A549 (cell line): Measurements from ENCODE around the gene CEMP1. TPM values are rescaled to one million over a fixed set of nuclear protein-coding genes. Genes with fewer than 3 reads are reported as not detected.
A peak's percentile ranks its signal among the peaks of the same experiment; 100 is the strongest.

Experiments used
- ATAC-seq, 2 experiments: fragments of 200-7000 bp in 1 of 2; fragments of >200 bp in 1 of 2; cut with Nextera tagmentation in 1 of 2; cut with Tn5 transposase in 1 of 2; 3 replicates each; pipeline versions ENCODE4 v1.8.0 to v1.9.1; 2018 to 2020; ENCODE audit warnings: mild to moderate bottlenecking in 1 of 2, moderate library complexity in 1 of 2
- CTCF ChIA-PET: fragments of 300-600 bp; sonication (Branson Sonifier 250); formaldehyde crosslinking; extraction: SDS; loops from one replicate; lab custom pipeline; 2021; ENCODE audit warnings: antibody characterized with exemption, inconsistent platforms; lab: Yijun Ruan, JAX
- POLR2A ChIA-PET: fragments of 350-600 bp; formaldehyde crosslinking; extraction: SDS; loops from one replicate; lab custom pipeline; 2021; ENCODE audit warnings: antibody characterized with exemption, inconsistent platforms; lab: Yijun Ruan, JAX
- DNase-seq, 2 experiments: peaks; one replicate each; pipeline versions ENCODE4 v3.0.0 to v3.0.0-alpha.2; 2011 to 2016; ENCODE audit warnings: low read depth in 1 of 2, low spot score in 1 of 2
- FAIRE-seq: peaks from 2 replicates; lab custom pipeline; 2011; peaks lifted over from hg19 to GRCh38; lab: Jason Lieb, UNC
- H3K27ac ChIP-seq, 2 experiments: fragments of >200 bp; sonication (Bioruptor Twin); formaldehyde crosslinking; 3 replicates each; pipeline ENCODE4 v1.5.1; 2016 to 2017
- H3K4me1 ChIP-seq: fragments of >200 bp; sonication (Bioruptor Twin); formaldehyde crosslinking; 3 replicates; pipeline ENCODE4 v1.6.1; 2016
- H3K4me2 ChIP-seq: fragments of >200 bp; sonication (Bioruptor Twin); formaldehyde crosslinking; 3 replicates; pipeline ENCODE4 v1.6.1; 2016
- H3K4me3 ChIP-seq: fragments of >200 bp; sonication (Bioruptor Twin); formaldehyde crosslinking; 3 replicates; pipeline ENCODE4 v1.5.1; 2016
- H3K9me3 ChIP-seq: fragments of >200 bp; sonication (Bioruptor Twin); formaldehyde crosslinking; 3 replicates; pipeline ENCODE4 v1.6.1; 2016
- CBX2 ChIP-seq: fragments of 200-600 bp; sonication (generic); IDR thresholded peaks from 2 replicates; pipeline ENCODE4 v1.6.1; 2016; ENCODE audit warnings: low read depth, mild to moderate bottlenecking, borderline replicate concordance
- CEBPB ChIP-seq, 2 experiments: fragments of >200 bp in 1 of 2; sonication (Bioruptor Twin) in 1 of 2; formaldehyde crosslinking in 1 of 2; IDR thresholded peaks; 2 replicates each; pipeline ENCODE4 v1.6.1; 2012 to 2016
- CHD2 ChIP-seq: fragments of 150-350 bp; IDR thresholded peaks from 2 replicates; pipeline ENCODE4 v1.6.1; 2014; ENCODE audit warnings: low read length; ENCODE audit not compliant: partially characterized antibody
- EHMT2 ChIP-seq: fragments of 200-600 bp; sonication (generic); IDR thresholded peaks from 2 replicates; pipeline ENCODE4 v1.6.1; 2016; ENCODE audit warnings: antibody characterized with exemption, low read depth, mild to moderate bottlenecking, moderate library complexity
- EP300 ChIP-seq, 2 experiments: fragments of >200 bp; sonication (Bioruptor Twin); formaldehyde crosslinking; IDR thresholded peaks; 2 replicates in 1 of 2; 3 replicates in 1 of 2; pipeline ENCODE4 v1.6.1; 2016 to 2017
- GATA3 ChIP-seq: IDR thresholded peaks from 2 replicates; pipeline ENCODE4 v1.6.1; 2012; ENCODE audit warnings: borderline replicate concordance
- HDAC2 ChIP-seq: fragments of 200-600 bp; sonication (generic); IDR thresholded peaks from 2 replicates; pipeline ENCODE4 v1.6.1; 2016
- HOXA7 ChIP-seq: fragments of 250-450 bp; sonication (Bioruptor Pico); IDR thresholded peaks from 2 replicates; pipeline ENCODE4 v1.5.0; 2020; ENCODE audit warnings: mild to moderate bottlenecking, moderate library complexity
- HOXB13 ChIP-seq: fragments of 250-450 bp; sonication (Bioruptor Pico); IDR thresholded peaks from 2 replicates; pipeline ENCODE4 v1.5.0; 2020; ENCODE audit warnings: low read depth, mild to moderate bottlenecking, moderate library complexity
- MAFK ChIP-seq: fragments of 450-650 bp; IDR thresholded peaks from 2 replicates; pipeline ENCODE4 v1.6.1; 2014; ENCODE audit not compliant: partially characterized antibody
- MAZ ChIP-seq: fragments of 150-350 bp; IDR thresholded peaks from 2 replicates; pipeline ENCODE4 v1.6.1; 2014; ENCODE audit warnings: antibody characterized with exemption, low read depth, low read length, borderline replicate concordance
- NR3C1 ChIP-seq: fragments of >200 bp; sonication (Bioruptor Twin); formaldehyde crosslinking; IDR thresholded peaks from 3 replicates; pipeline ENCODE4 v1.6.1; 2017
- PHF8 ChIP-seq: fragments of 200-600 bp; sonication (generic); IDR thresholded peaks from 2 replicates; pipeline ENCODE4 v1.6.1; 2016; ENCODE audit warnings: low read depth, mild to moderate bottlenecking, antibody characterized with exemption, moderate library complexity, borderline replicate concordance
- POLR2A ChIP-seq: IDR thresholded peaks from 2 replicates; pipeline ENCODE4 v1.6.1; 2012; ENCODE audit warnings: mild to moderate bottlenecking, low read length
- RCOR1 ChIP-seq: fragments of 150-350 bp; IDR thresholded peaks from 2 replicates; pipeline ENCODE4 v1.6.1; 2014; ENCODE audit warnings: antibody characterized with exemption, low read length, low read depth
- RNF2 ChIP-seq: fragments of 200-600 bp; sonication (generic); IDR thresholded peaks from 2 replicates; pipeline ENCODE4 v1.6.1; 2016; ENCODE audit warnings: low read depth, mild to moderate bottlenecking, antibody characterized with exemption, moderate library complexity, borderline replicate concordance
- SMC3 ChIP-seq: fragments of >200 bp; sonication (Bioruptor Twin); formaldehyde crosslinking; IDR thresholded peaks from 3 replicates; pipeline ENCODE4 v1.6.1; 2018; ENCODE audit warnings: inconsistent platforms
- SREBF2 ChIP-seq: fragments of 450-650 bp; IDR thresholded peaks from 2 replicates; pipeline ENCODE4 v1.6.1; 2014; ENCODE audit warnings: mild to moderate bottlenecking, moderate library complexity
- TFCP2L1 ChIP-seq: fragments of 250-450 bp; sonication (Bioruptor Pico); IDR thresholded peaks from 2 replicates; pipeline ENCODE4 v1.5.0; 2021; ENCODE audit warnings: mild to moderate bottlenecking
- TP53 ChIP-seq: fragments of 250-450 bp; sonication (Bioruptor Pico); IDR thresholded peaks from 2 replicates; pipeline ENCODE4 v1.5.0; 2021; ENCODE audit warnings: mild to moderate bottlenecking, moderate library complexity
- ZFP36 ChIP-seq: fragments of 450-650 bp; IDR thresholded peaks from 2 replicates; pipeline ENCODE4 v1.6.1; 2014; ENCODE audit warnings: borderline replicate concordance; ENCODE audit not compliant: partially characterized antibody
- ZNF302 ChIP-seq: fragments of 250-450 bp; sonication (Bioruptor Pico); IDR thresholded peaks from 2 replicates; pipeline ENCODE4 v1.9.0; 2021; ENCODE audit warnings: inconsistent platforms, mild to moderate bottlenecking, moderate library complexity
- ZSCAN20 ChIP-seq: fragments of 250-450 bp; sonication (Bioruptor Pico); IDR thresholded peaks from 2 replicates; pipeline ENCODE4 v1.8.0; 2022; ENCODE audit warnings: mild to moderate bottlenecking, moderate library complexity
- WGBS: methylation state at CpG from one replicate; pipeline ENCODE4 v1.1.6; 2017; ENCODE audit errors: missing lambda C conversion rate; 5-methylcytosine and 5-hydroxymethylcytosine counted together
- polyA plus RNA-seq, 4 experiments: library from polyadenylated mRNA; depleted of rRNA in 3 of 4; stranded (reverse); fragments of >200 nt; fragmentation: RNase III in 1 of 4; extraction: RNeasy Plus Mini Kit Qiagen cat#74134 plus additional on column Dnase treatment in 1 of 4; gene quantifications; 2 replicates in 3 of 4; 3 replicates in 1 of 4; pipeline ENCODE4 v1.2.3, GENCODE V29; 2011 to 2017
- TF ChIP-seq, protein P1 (sequence below): fragments of 200-600 bp; sonication (generic); IDR thresholded peaks from 2 replicates; pipeline ENCODE4 v1.6.1; 2016; ENCODE audit warnings: antibody characterized with exemption, mild to moderate bottlenecking, moderate library complexity
- TF ChIP-seq, protein P2 (sequence below): fragments of >200 bp; sonication (Bioruptor Twin); formaldehyde crosslinking; IDR thresholded peaks from 3 replicates; pipeline ENCODE4 v1.5.1; 2016
- TF ChIP-seq, protein P3 (sequence below): fragments of >200 bp; sonication (Bioruptor Twin); formaldehyde crosslinking; IDR thresholded peaks from 2 replicates; pipeline ENCODE4 v1.6.1; 2016

CEMP1 gene
- polyA plus RNA-seq, 2 of the 4 experiments (the other 2 are of a cell fraction), result not detected

DNA sequence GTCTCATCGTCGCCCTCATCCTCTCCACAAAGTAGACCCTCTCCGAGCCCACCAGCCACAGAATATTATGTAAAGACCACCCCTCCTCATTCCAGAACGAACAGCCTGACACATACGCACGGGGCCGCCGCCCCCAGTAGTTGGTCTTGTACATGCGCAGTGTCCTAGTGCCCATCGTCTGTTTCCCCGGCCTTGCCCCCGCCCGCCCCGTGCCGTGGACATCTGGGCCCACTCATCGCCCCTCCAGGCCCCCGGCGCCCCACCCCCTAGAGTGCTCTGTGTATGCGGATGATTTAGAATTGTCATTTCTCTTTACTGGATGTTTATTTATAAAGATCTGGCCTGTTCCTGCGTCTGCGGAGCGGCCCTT, 11.5 kb downstream of the CEMP1 start:
- peak in 1 of 2 experiments; percentile 3; a peak in 2 of 6 replicates for ATAC-seq

DNA sequence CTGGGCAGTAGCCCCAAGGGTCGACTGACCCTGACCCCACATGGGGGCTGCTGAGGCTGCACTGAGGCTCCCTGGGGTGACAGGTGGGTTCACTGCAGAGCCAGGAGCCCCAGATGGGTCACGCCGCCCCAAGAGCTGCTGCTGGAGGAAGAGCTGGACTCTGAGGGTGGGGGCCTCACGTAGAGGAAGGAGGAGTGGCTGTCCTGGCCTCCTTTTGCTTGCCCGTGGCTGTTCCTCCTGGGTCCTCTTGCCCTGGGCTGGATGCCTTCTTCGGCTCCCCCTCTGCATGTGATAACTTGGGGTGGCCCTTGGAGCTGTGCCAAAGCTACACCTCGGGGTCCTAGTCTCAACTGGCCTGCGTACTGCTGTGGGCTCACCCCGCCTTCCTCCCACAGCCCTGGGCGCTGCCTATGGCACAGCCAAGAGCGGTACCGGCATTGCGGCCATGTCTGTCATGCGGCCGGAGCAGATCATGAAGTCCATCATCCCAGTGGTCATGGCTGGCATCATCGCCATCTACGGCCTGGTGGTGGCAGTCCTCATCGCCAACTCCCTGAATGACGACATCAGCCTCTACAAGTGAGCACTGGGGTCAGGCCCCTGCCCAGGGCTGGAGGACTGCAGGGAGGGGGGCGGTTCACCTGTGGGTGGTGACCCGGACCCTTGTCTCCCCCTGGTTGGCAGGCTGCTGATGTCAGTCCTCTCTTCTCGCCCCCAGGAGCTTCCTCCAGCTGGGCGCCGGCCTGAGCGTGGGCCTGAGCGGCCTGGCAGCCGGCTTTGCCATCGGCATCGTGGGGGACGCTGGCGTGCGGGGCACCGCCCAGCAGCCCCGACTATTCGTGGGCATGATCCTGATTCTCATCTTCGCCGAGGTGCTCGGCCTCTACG, 12.1 kb downstream of the CEMP1 start:
- Histone ChIP-seq H3K4me2 (peak overlapping the region; percentile 87), H3K4me3 (no peak overlapping the region), H3K4me1 (peaks cover 40% of the 10 kb centered on the region), H3K9me3 (no peaks in the 10 kb centered on the region), H3K27ac (peak overlapping the region in 1 of 2 experiments; percentile 96; a peak in 1 of 6 replicates)
- CTCF ChIA-PET, result interaction anchor here (1.4 to 3.6 kb wide), 2 partner anchors 12 to 18 kb away, joined by 6 to 13 read pairs; partner anchors contain the start of gene CEMP1
- DNase-seq, result no peak
- no peak for FAIRE-seq
- ATAC-seq, result peak; percentile 2 to 35; a peak in 3 of 6 replicates
- WGBS, result 94% methylated on average over 35 of the region's 39 CpGs
- POLR2A ChIA-PET, result interaction anchor here (1.2 to 2.8 kb wide), 2 partner anchors 13 to 364 kb away, joined by 4 to 21 read pairs; partner anchors contain the start of genes CEMP1 and TRAF7
- TF ChIP-seq HOXB13 (CRISPR knock-in tag) (no peak), CBX2 (no peak), MAZ (no peak), ZFP36 (no peak), SREBF2 (no peak), CEBPB (IDR thresholded peaks at IDR 0.05) (no peak), SMC3 (no peak), MAFK (no peak), HDAC2 (no peak), EHMT2 (no peak), RCOR1 (no peak), ZSCAN20 (CRISPR knock-in tag) (no peak), HOXA7 (no peak), GATA3 (no peak), ZNF302 (CRISPR knock-in tag) (no peak), NR3C1 (no peak)
- TF ChIP-seq, protein P1, sequence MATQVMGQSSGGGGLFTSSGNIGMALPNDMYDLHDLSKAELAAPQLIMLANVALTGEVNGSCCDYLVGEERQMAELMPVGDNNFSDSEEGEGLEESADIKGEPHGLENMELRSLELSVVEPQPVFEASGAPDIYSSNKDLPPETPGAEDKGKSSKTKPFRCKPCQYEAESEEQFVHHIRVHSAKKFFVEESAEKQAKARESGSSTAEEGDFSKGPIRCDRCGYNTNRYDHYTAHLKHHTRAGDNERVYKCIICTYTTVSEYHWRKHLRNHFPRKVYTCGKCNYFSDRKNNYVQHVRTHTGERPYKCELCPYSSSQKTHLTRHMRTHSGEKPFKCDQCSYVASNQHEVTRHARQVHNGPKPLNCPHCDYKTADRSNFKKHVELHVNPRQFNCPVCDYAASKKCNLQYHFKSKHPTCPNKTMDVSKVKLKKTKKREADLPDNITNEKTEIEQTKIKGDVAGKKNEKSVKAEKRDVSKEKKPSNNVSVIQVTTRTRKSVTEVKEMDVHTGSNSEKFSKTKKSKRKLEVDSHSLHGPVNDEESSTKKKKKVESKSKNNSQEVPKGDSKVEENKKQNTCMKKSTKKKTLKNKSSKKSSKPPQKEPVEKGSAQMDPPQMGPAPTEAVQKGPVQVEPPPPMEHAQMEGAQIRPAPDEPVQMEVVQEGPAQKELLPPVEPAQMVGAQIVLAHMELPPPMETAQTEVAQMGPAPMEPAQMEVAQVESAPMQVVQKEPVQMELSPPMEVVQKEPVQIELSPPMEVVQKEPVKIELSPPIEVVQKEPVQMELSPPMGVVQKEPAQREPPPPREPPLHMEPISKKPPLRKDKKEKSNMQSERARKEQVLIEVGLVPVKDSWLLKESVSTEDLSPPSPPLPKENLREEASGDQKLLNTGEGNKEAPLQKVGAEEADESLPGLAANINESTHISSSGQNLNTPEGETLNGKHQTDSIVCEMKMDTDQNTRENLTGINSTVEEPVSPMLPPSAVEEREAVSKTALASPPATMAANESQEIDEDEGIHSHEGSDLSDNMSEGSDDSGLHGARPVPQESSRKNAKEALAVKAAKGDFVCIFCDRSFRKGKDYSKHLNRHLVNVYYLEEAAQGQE, result no peak
- TF ChIP-seq, protein P2, sequence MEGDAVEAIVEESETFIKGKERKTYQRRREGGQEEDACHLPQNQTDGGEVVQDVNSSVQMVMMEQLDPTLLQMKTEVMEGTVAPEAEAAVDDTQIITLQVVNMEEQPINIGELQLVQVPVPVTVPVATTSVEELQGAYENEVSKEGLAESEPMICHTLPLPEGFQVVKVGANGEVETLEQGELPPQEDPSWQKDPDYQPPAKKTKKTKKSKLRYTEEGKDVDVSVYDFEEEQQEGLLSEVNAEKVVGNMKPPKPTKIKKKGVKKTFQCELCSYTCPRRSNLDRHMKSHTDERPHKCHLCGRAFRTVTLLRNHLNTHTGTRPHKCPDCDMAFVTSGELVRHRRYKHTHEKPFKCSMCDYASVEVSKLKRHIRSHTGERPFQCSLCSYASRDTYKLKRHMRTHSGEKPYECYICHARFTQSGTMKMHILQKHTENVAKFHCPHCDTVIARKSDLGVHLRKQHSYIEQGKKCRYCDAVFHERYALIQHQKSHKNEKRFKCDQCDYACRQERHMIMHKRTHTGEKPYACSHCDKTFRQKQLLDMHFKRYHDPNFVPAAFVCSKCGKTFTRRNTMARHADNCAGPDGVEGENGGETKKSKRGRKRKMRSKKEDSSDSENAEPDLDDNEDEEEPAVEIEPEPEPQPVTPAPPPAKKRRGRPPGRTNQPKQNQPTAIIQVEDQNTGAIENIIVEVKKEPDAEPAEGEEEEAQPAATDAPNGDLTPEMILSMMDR, result no peak
- TF ChIP-seq, protein P3, sequence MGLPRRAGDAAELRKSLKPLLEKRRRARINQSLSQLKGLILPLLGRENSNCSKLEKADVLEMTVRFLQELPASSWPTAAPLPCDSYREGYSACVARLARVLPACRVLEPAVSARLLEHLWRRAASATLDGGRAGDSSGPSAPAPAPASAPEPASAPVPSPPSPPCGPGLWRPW, result no peak

More for the DNA sequence above, 11.5 kb downstream of the CEMP1 start:
- peak overlapping the region; percentile 87 for H3K4me2 ChIP-seq
- peaks cover 40% of the 10 kb centered on the region for H3K4me1 ChIP-seq
- TF ChIP-seq EP300 (IDR thresholded peaks at IDR 0.05) (no peak), HOXB13 (CRISPR knock-in tag) (no peak), RNF2 (no peak), TP53 (CRISPR knock-in tag) (no peak), POLR2A (no peak), TFCP2L1 (no peak), CHD2 (no peak), PHF8 (no peak)
- TF ChIP-seq, protein P3, result no peak
- 89% methylated on average over 15 of the region's 22 CpGs for WGBS
- FAIRE-seq (no peak), DNase-seq (no peak)
- POLR2A ChIA-PET, result interaction anchor here (1.2 to 2.8 kb wide), 2 partner anchors 12 to 364 kb away, joined by 4 to 21 read pairs; partner anchors contain the start of genes CEMP1 and TRAF7
- H3K9me3 ChIP-seq, result no peaks in the 10 kb centered on the region
- CTCF ChIA-PET, result interaction anchor here (3.6 kb wide), 1 partner anchor 18 kb away, joined by 13 read pairs; no protein-coding TSS in a partner anchor
- H3K27ac ChIP-seq, result peak overlapping the region; percentile 64 to 96
- peak overlapping the region; percentile 58 for H3K4me3 ChIP-seq
